Stimulated activated CD4-positive, alpha-beta T cell treated with anti-CD3 and anti-CD28 coated beads, Interleukin-1b, Interleukin-23, amount 100 ng/mL, for 1 hour (primary cell): ENCODE data around the gene DDX56.
"Not testable (repeated sequence)": the region's sequence is repeated elsewhere in the genome, so short reads cannot be mapped to it uniquely, and the experiment has no call there.

Experiments used
- DNase-seq, 2 donors: peaks; one replicate each; pipeline ENCODE4 v3.0.0-alpha.2; 2020; ENCODE audit warnings: low read depth in 2 of 2

Gene DDX56

GRCh38 chr7:44573464-44574286, at the start of gene DDX56:
DDX56 (minus strand) TSS chr7:44573908; CDS start chr7:44573895, 13 bp downstream.
- DNase-seq, result peak; percentile 77 to 79

- peak in 1 of 2 donors; percentile 30 for DNase-seq
These were observed 48.8 kb upstream of the DDX56 start for GRCh38 chr7:44622342-44623151.

GRCh38 chr7:44621750-44622103, 48.0 kb upstream of the DDX56 start:
- no peak for DNase-seq

GRCh38 chr7:44621034-44621749, 47.5 kb upstream of the DDX56 start:
- DNase-seq, result no peak

GRCh38 chr7:44618753-44619152, 45.0 kb upstream of the DDX56 start:
- DNase-seq, result no peak

GRCh38 chr7:44618045-44618444, 44.3 kb upstream of the DDX56 start:
- DNase-seq, result no peak

- no peak for DNase-seq
These were observed 43.6 kb upstream of the DDX56 start for GRCh38 chr7:44617225-44617890.

GRCh38 chr7:44616545-44616944, 42.8 kb upstream of the DDX56 start:
- no peak for DNase-seq

- DNase-seq, result no peak
These were observed 42.1 kb upstream of the DDX56 start for GRCh38 chr7:44615793-44616192.

GRCh38 chr7:44615149-44615611, 41.5 kb upstream of the DDX56 start:
- no peak for DNase-seq

- DNase-seq, result no peak
These were observed 36.1 kb upstream of the DDX56 start for GRCh38 chr7:44609829-44610228.

GRCh38 chr7:44608916-44609648, 35.4 kb upstream of the DDX56 start:
- no peak for DNase-seq

- no peak for DNase-seq
These were observed 33.7 kb upstream of the DDX56 start for GRCh38 chr7:44607141-44608068.

GRCh38 chr7:44606341-44607140, 32.8 kb upstream of the DDX56 start, which contains the start of gene OGDH:
OGDH (plus strand) TSS chr7:44606627; CDS start chr7:44624344, 17,717 bp downstream.
- DNase-seq, result peak; percentile 95 to 98

- no peak for DNase-seq
These were observed 31.2 kb upstream of the DDX56 start for GRCh38 chr7:44604941-44605340.

- DNase-seq, result no peak
These were observed 29.5 kb upstream of the DDX56 start for GRCh38 chr7:44603193-44603592.

- DNase-seq, result no peak
These were observed 28.8 kb upstream of the DDX56 start for GRCh38 chr7:44602576-44602910.

- DNase-seq, result no peak
These were observed 25.5 kb upstream of the DDX56 start for GRCh38 chr7:44599222-44599621.

GRCh38 chr7:44597181-44597580, 23.5 kb upstream of the DDX56 start:
- not testable (repeated sequence) for DNase-seq
